ENCODE measurements around the gene LIMS1.
"Not testable (repeated sequence)": the region's sequence is repeated elsewhere in the genome, so short reads cannot be mapped to it uniquely, and the experiment has no call there.

DNA sequence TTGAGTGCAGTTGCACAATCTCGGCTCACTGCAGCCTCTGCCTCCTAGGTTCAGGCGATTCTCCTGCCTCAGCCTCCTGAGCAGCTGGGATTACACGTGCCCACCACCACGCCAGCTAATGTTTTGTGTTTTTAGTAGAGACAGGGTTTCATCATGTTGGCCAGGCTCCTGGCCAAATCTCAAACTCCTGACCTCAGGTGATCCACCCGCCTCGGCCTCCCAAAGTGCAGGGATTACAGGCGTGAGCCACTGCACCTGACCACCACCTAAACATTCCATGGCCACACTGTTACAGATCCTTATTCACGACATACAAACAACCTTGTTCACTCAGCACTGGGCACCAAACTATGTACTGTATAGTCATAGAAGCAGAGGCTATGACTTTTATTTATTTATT is 116.2 kb downstream of the LIMS1 start:
- TF ChIP-seq POLR2A, CTCF (IDR thresholded peaks at IDR 0.05): not testable (repeated sequence)

All from stomach (tissue), 4 donors.